GM18499 (cell line): ENCODE results near the gene TEX54.
"Not testable (repeated sequence)": the region's sequence is repeated elsewhere in the genome, so short reads cannot be mapped to it uniquely, and the experiment has no call there.

Experiments
- ATAC-seq: cut with Tn5 transposase; IDR thresholded peaks from one replicate; pipeline ENCODE4 v1.9.1; 2021; ENCODE audit warnings: moderate number of reproducible peaks; ENCODE audit not compliant: insufficient read depth, unreplicated experiment

TEX54 gene

GRCh38 chr11:62855571-62856332 is 23.1 kb upstream of the TEX54 start:
- ATAC-seq: peak; percentile 76

DNA sequence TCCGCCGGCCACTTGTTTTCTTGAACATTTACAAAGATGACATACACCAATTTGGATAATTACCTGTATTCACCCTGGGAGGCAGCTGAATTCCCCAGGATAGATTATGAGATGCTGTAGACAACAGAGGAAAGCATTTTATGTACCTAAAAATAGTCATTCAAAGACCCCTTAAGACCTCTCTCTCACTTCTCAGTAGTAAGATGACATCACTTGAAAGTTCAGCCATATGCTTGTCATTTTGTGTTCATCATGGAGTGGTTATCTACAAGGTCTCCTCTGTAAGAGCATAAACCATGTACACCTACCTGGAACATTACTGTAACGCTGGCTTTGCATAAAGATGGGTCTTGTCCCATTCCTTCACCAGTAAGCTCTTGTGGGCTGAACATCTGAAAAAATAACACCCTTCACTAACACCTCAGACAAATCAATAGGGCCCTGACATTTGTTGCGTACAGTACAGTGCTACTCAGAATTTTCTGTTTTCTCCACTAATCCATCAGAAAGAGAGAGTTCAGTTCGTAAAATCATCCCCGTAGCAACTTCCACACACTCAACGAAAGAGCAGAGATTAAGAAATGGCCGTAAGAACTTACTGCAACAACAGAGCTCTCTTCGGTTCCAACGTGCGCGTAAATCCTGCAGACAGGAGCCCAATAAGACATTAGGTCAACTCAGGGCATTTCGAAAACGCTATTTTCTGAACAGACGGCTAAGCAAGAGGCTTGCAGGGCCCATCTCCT is 22.4 kb upstream of the TEX54 start:
- ATAC-seq: no peak

DNA sequence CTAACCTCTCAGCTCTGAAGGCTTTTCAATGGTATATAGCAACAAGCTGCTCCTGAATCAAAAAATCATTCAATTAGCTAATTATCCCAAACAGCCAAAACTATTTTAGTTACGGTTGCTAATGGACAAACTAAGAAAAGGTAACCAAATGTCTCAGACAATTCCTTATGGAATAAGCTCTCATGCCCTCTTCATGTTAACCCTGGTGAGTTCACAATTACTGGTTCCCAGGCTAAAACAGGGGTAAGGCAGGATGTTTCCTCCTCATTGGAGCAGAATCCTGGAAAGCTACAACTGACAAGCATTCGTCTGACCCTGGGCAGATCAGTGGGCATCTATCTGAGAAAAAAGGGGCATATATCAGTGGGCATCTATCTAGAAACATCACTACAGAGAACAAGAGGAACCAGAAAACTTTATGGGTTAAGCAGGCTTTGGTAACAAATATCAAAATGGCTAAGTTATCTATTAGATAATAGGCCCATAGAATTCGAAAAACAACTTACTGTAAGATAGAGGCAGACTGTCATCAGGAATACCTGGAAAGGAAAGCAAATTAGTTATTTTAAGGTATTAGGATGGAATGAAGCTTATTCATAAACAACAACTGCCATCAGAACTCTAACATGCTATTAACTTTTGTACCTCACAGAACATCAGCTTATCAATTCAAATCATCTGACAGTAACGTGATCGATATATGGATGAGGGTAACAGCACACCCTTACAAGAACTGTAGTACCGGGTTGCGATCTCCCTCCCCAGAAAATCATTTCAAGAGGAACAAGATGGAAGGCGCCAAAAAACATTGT is 21.6 kb upstream of the TEX54 start:
- ATAC-seq: no peak

- no peak for ATAC-seq
These were observed 20.8 kb upstream of the TEX54 start for GRCh38 chr11:62853279-62853965.

DNA sequence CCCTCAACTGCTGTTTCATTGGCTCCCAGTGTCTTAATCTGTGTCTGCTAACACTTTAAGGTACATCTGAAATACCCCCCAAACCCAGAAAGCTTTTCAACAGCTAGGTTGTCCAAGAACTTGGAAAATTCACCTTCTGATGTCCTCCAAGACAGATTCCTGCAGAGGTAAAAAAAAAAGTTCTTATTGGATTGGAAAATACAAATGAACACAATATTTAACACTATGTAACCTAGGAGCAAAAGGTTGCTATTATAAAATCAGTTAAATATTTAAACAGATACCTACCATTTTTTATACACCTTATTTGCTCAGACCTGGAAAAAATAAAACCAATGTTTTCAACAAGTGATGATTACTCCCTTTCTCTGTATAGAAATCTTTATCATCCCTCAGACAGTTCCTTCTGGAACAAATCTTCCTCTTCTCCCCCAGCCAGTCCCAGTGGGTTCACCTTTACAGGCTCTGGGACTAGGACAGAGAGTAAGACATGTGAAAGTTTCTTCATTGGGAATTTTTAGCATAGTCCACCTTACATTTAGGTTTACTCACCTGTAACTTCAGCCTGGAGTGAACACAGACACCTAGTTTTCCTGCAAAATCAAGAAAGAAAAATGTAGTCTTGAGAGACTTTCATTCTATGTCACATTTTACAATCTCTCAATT is 20.0 kb upstream of the TEX54 start:
- no peak for ATAC-seq

GRCh38 chr11:62851807-62852522 is 19.3 kb upstream of the TEX54 start:
- no peak for ATAC-seq

- ATAC-seq: no peak
These were observed 18.5 kb upstream of the TEX54 start for GRCh38 chr11:62850911-62851806.

GRCh38 chr11:62847767-62848314 is 15.2 kb upstream of the TEX54 start:
- no peak for ATAC-seq

GRCh38 chr11:62846177-62846576 is 13.5 kb upstream of the TEX54 start:
- no peak for ATAC-seq

- ATAC-seq: no peak
These were observed 11.5 kb upstream of the TEX54 start for GRCh38 chr11:62844154-62844553.

DNA sequence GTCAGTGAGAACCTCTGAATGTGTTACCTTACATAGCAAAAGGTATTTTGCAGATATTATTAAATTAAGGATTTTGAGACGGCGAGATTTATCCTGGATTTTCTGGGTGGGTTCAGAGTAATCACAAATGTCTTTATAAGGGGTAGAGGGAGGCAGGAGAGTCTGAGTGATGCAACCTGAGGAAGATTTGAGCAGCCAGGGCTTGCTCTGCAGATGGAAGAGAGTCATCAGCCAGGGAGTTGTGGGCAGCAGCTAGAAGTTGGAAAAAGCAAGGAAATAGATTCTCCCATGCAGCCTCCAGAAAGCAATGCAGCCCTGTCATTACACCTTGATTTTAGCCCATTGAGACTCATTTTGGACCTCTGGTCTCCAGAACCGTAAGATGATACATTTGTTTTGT is 10.8 kb upstream of the TEX54 start:
- ATAC-seq: no peak

GRCh38 chr11:62842891-62843290 is 10.2 kb upstream of the TEX54 start:
- ATAC-seq: not testable (repeated sequence)

GRCh38 chr11:62842171-62842741 is 9.6 kb upstream of the TEX54 start:
- no peak for ATAC-seq

DNA sequence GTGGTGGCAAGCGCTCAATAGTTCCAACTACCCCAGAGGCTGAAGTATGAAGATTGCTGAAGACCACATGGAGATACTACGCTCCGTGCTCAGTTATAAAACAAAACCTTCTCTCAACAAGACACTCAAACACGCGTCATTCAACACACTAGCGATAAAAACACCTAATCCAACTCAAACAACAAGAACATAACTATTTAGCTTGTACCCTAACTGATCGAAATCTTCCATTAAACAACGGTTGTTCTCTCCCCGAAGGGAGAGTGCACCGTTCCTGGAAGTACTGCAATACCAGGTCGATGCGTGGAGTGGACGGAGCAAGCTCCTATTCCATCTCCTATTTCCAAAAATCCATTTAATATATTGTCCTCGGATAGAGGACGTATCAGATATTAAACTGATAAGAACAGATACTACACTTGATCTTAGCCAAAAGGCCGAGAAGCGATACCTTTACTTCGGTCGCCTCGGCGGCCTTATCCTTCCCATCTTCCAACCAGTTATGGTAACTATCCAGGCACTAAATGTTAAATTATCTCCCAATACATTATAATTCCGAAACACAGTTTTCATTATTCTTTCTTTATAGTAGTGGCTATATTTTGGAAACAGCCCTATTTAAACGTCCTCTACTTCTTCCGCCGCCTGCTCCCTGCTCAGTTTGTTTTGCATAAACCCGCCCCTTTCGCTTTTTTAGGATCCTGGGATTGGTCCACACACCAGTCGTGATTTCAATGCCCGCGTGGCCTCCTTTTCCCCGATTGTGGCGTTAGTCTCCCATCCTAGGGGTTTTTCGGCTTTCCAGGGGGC is 8.9 kb upstream of the TEX54 start:
- ATAC-seq: peak; percentile 46

DNA sequence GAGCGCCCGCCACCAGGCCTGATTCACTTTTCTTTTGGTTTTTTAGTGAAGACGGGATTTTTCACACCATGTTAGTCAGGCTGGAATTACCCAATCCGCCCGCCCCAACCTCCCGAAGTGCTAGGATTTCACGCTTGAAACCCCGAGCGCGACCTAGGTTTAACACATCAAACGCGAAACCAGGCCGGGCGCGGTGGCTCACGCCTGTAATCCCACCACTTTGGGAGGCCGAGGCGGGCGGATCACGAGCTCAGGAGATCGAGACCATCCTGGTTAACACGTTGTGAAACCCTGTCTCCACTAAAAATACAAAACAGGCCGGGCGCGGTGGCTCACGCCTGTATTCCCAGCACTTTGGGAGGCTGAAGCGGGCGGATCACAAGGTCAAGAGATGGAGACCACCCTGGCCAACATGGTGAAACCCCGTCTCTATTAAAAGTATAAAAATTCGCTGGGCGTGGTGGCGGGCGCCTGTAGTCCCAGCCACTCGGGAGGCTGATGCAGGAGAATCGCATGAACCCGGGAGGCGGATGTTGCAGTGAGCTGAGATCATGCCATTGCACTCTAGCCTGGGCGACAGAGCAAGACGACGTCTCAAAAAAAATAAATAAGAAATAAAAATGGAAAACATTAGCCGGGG is 8.2 kb upstream of the TEX54 start:
- ATAC-seq: not testable (repeated sequence)
